ENCODE data around the gene NAV3. TPM values are rescaled to one million over a fixed set of nuclear protein-coding genes. Genes with fewer than 3 reads are reported as not detected.
A peak's percentile ranks its signal among the peaks of the same experiment; 100 is the strongest.
"Not testable (repeated sequence)": the region's sequence is repeated elsewhere in the genome, so short reads cannot be mapped to it uniquely, and the experiment has no call there.

The NAV3 gene
- total and polyA plus RNA-seq, 11 donors, result 1.1 to 18.0 (median 5.8) TPM

DNA sequence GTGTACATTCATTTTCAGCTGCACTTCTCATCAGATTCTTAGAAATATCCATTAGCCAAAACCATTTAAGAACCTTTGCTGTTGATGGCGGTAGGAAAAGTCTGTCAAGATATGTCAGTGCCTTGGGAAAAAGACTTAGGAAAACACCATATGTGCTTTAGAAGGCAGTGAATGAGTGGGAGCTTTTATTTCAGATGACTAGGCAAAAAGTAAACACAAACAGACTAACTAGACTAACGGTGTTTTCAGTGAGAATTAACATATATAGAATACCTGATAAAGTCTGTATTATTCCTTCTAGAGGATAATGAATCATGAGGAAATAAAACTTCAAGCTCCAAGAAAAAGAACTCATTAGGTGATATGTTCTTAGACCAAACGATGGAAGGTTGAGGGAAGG lies 418.9 kb downstream of the NAV3 start:
- Histone ChIP-seq H3K4me1 (no peaks in the 10 kb centered on the region), H3K36me3 (no peaks in the 10 kb centered on the region), H3K27ac (no peak overlapping the region), H3K27me3 (no peaks in the 10 kb centered on the region), H3K4me3 (no peak overlapping the region), H3K9me3 (peaks cover 0 to 7% (median 0%) of the 10 kb centered on the region in 12 donors)
- DNase-seq (no peak), ATAC-seq (no peak)
- 77 to 79% (median 78%) methylated on average over 3 of the region's 3 CpGs for WGBS, 4 donors
- TF ChIP-seq, protein P1, sequence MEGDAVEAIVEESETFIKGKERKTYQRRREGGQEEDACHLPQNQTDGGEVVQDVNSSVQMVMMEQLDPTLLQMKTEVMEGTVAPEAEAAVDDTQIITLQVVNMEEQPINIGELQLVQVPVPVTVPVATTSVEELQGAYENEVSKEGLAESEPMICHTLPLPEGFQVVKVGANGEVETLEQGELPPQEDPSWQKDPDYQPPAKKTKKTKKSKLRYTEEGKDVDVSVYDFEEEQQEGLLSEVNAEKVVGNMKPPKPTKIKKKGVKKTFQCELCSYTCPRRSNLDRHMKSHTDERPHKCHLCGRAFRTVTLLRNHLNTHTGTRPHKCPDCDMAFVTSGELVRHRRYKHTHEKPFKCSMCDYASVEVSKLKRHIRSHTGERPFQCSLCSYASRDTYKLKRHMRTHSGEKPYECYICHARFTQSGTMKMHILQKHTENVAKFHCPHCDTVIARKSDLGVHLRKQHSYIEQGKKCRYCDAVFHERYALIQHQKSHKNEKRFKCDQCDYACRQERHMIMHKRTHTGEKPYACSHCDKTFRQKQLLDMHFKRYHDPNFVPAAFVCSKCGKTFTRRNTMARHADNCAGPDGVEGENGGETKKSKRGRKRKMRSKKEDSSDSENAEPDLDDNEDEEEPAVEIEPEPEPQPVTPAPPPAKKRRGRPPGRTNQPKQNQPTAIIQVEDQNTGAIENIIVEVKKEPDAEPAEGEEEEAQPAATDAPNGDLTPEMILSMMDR (IDR thresholded peaks at IDR 0.05), result no peak
- TF ChIP-seq POLR2A (IDR thresholded peaks at IDR 0.05), result no peak
- intact Hi-C loops (cut with DNase I), result no loop called here

DNA sequence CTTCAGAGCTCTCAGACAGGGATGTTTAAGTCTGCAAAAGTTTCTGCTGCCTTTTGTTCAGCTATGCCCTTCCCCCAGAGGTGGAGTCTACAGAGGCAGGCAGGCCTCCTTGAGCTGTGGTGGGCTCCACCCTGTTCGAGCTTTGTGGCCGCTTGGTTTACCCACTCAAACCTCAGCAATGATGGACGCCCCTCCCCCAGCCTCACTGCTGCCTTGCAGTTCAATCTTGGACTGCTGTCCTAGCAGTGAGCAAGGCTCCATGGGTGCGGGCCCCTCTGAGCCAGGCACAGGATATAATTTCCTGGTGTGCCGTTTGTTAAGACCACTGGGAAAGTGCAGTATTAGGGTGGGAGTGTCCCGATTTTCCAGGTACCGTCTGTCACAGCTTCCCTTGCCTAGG lies 427.0 kb downstream of the NAV3 start:
- H3K4me3 ChIP-seq; intact Hi-C loops (cut with DNase I); ATAC-seq; H3K4me1 ChIP-seq; H3K27me3 ChIP-seq; H3K36me3 ChIP-seq; H3K27ac ChIP-seq: not testable (repeated sequence)
- H3K9me3 ChIP-seq, result peaks cover 0 to 13% (median 0%) of the 10 kb centered on the region in 12 donors
- WGBS, 4 donors, result 88 to 93% (median 90%) methylated on average over 7 of the region's 7 CpGs
- peak in 1 of 5 donors; percentile 51 for DNase-seq

DNA sequence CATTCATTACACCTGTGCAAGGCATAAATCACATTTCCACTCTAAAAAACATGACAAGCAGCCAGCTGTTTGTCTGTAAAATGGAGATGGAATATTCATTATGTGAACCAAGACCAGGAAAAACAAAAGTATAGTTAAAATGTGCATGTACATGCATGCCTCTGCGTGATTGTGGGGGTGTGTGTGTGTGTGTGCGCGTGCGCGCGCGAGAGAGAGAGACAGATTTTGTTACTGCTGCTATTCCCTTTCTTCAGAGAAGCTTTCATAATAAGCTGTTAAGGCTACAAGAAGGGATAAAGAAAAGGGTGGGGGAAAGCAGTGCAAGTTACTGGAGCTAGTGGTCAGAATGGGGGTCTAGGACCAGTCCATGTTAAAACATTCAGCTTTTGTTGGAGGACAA lies 430.3 kb downstream of the NAV3 start:
- H3K27me3 ChIP-seq, result no peaks in the 10 kb centered on the region
- intact Hi-C loops (cut with DNase I), result no loop called here
- H3K4me3 ChIP-seq, result no peak overlapping the region
- no peak for ATAC-seq
- TF ChIP-seq, protein P1 (IDR thresholded peaks at IDR 0.05), result no peak
- no peak for TF ChIP-seq POLR2A (IDR thresholded peaks at IDR 0.05)
- no peak overlapping the region for H3K27ac ChIP-seq
- H3K4me1 ChIP-seq, result no peaks in the 10 kb centered on the region
- 87 to 97% (median 95%) methylated on average over 7 of the region's 7 CpGs for WGBS, 4 donors
- H3K36me3 ChIP-seq, result no peaks in the 10 kb centered on the region
- peaks cover 0 to 6% (median 0%) of the 10 kb centered on the region in 12 donors for H3K9me3 ChIP-seq
- no peak for DNase-seq

DNA sequence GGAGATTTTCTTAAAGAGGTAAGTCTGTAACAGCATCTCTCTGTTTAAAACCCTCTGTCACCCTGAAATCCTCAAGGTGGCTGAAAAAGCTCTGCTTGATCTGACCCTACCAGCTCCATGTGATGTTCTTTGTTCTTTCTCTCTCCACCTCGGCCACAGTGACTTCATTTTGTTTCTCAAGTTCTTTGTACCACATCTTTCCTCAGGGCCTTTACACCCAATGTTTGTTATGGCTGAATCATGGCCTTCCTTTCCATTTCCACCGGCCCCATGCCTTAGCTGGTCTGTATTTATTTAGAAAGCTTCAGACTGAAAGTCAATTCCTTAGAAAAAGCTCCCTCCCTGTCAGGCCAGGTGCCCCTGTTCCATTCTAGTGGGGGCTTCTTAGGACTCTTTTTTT lies 431.2 kb downstream of the NAV3 start:
- ATAC-seq, result no peak
- no peak overlapping the region for H3K4me3 ChIP-seq
- DNase-seq, result no peak
- no peaks in the 10 kb centered on the region for H3K36me3 ChIP-seq
- intact Hi-C loops (cut with DNase I), result no loop called here
- H3K4me1 ChIP-seq, result no peaks in the 10 kb centered on the region
- H3K27me3 ChIP-seq, result no peaks in the 10 kb centered on the region
- 67 to 76% (median 70%) methylated on average over 2 of the region's 2 CpGs for WGBS, 4 donors
- H3K9me3 ChIP-seq, result peaks cover 0 to 6% (median 0%) of the 10 kb centered on the region in 12 donors
- no peak overlapping the region for H3K27ac ChIP-seq
- no peak for TF ChIP-seq POLR2A (IDR thresholded peaks at IDR 0.05)
- TF ChIP-seq, protein P1 (IDR thresholded peaks at IDR 0.05), result no peak
